GM12892 (cell line): ENCODE data around the gene SMNDC1.
A peak's percentile ranks its signal among the peaks of the same experiment; 100 is the strongest.

ENCODE experiments used
- DNase-seq: peaks from one replicate; pipeline ENCODE4 v3.0.0; 2011; ENCODE audit not compliant: insufficient read length
- FAIRE-seq: peaks from 2 replicates; lab custom pipeline; 2011; peaks lifted over from hg19 to GRCh38; lab: Jason Lieb, UNC
- POLR2A ChIP-seq: IDR thresholded peaks from 2 replicates; pipeline ENCODE4 v1.6.1; 2011; ENCODE audit warnings: low read depth, low read length, control low read depth
- POLR2AphosphoS5 ChIP-seq: IDR thresholded peaks from 2 replicates; pipeline ENCODE4 v1.6.1; 2011; ENCODE audit warnings: low read depth, low read length, control low read depth
- TAF1 ChIP-seq: IDR thresholded peaks from 2 replicates; pipeline ENCODE4 v1.6.1; 2011; ENCODE audit warnings: low read depth, mild to moderate bottlenecking, control low read depth, low read length, borderline replicate concordance

The SMNDC1 gene

DNA sequence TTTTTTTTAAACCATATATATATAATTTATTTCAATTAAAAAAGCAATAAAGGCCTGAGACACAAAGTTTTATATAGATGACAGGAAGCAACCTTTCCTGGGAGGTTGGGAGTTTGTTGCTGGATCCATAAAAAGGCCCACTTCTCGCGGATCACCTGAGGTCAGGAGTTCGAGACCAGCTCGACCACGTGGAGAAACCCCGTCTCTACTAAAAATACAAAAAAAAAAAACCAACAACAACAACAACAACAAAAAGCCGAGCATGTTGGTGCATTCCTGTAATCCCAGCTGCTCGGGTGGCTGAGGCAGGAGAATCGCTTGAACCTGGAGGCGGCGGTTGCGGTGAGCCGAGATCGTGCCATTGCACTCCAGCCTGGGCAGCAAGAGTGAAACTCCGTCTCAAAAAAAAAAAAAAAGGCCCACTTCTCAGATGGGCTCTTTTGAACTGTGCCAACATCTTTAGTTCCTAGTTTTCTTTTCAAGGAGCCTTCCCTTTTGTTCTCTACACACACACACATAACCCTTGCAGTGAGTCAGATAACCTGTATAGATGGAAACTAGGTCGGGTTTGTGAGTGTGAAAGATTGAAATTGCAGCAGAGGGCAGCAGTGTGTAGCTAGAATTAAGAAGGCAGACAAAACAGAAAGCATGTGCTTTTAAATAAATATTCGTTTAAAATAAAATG lies 1.2 kb upstream of the SMNDC1 start:
- TF ChIP-seq POLR2A (no peak), POLR2AphosphoS5 (no peak), TAF1 (no peak)
- FAIRE-seq (peak; percentile 85), DNase-seq (no peak)

- peak; percentile 46 for DNase-seq
- TF ChIP-seq POLR2AphosphoS5 (no peak), TAF1 (no peak)
- no peak for FAIRE-seq
These were observed 333 bp downstream of the SMNDC1 start for GRCh38 chr10:110304394-110304779.

DNA sequence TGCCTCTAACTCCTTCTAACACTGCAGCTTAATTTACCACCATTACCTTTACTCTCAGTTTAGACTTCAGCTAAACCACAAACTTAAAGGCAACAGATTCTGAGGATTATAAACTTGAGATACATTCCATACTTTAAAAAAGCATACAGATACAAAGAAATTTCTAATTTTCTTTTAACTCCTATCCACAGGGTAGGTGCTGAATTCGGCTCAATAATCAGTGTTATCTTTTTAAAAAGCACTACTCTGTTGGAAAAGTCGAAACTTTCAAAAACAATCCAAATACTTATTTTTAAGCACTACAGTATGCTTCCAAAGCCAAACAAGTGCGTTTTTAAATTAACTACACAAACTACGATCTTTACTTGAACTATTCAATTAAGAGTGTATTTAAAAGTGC lies 1.0 kb downstream of the SMNDC1 start:
- no peak for TF ChIP-seq POLR2AphosphoS5
- no peak for TF ChIP-seq POLR2A
- TF ChIP-seq TAF1, result no peak
- no peak for DNase-seq
- no peak for FAIRE-seq

GRCh38 chr10:110300486-110300986 lies 4.2 kb downstream of the SMNDC1 start:
- FAIRE-seq (peak; percentile 57), DNase-seq (no peak)
- TF ChIP-seq TAF1, result no peak
- no peak for TF ChIP-seq POLR2AphosphoS5
- TF ChIP-seq POLR2A, result no peak

- DNase-seq (no peak), FAIRE-seq (no peak)
- TF ChIP-seq POLR2AphosphoS5 (no peak), POLR2A (no peak), TAF1 (no peak)
These were observed 7.8 kb downstream of the SMNDC1 start for GRCh38 chr10:110296966-110297365.

GRCh38 chr10:110286841-110287240 lies 17.9 kb downstream of the SMNDC1 start:
- DNase-seq (no peak), FAIRE-seq (no peak)
- TF ChIP-seq POLR2AphosphoS5, result no peak
- TF ChIP-seq POLR2A, result no peak; the same call in 1 of the 2 replicates
- TF ChIP-seq TAF1, result no peak

- DNase-seq (no peak), FAIRE-seq (no peak)
- TF ChIP-seq TAF1, result no peak
- no peak for TF ChIP-seq POLR2A
- no peak for TF ChIP-seq POLR2AphosphoS5
These were observed 19.2 kb downstream of the SMNDC1 start for GRCh38 chr10:110285501-110285900.

DNA sequence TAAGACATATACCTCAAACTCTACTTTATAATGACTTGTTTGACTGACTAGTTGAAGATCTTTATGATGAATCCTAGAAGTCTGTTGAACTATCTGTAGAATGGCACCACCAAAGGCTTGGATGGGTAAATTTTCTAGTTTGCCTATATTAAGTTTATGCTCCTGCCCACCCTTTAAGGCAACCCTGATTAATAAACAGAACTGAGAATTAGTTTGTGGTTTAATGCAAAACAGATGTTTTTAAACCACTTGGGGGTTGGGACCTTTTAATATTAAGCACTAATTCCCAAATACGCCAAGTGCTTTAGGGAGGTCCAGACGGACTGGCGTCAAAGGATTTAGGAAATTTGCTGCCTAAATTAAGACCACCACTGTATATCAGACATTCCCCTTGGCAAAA lies 20.5 kb downstream of the SMNDC1 start:
- TF ChIP-seq POLR2AphosphoS5, result no peak
- no peak for TF ChIP-seq TAF1
- no peak for TF ChIP-seq POLR2A
- DNase-seq, result no peak
- FAIRE-seq, result no peak

DNA sequence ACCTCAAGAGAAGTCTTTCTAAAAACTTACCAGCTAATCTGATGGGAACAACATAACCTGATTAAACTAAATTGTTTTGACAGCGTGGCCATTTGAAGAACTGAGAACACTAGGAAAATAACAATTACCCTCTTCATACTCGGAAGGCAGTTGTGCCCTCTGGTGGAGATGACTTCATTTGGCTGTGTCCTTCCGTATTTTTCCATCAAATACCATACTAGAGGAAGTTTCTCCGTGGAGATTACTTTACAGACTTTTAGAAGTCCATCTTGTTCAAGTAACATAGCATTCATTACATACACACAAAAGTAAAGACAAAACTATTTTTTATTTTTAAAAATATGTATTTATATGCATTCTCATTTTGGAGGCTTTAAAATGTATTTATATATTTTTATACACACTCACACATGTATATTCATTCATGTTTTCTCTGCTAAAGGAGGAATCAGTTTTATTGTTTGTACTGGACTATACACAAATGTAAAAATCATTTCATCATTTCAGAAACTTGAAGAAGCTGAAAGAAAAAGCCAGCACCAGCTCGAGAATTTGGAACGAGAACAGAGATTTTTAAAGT lies 25.2 kb downstream of the SMNDC1 start:
- peak; percentile 81 for FAIRE-seq
- TF ChIP-seq POLR2A, result no peak
- TF ChIP-seq TAF1, result no peak
- no peak for TF ChIP-seq POLR2AphosphoS5
- no peak for DNase-seq

DNA sequence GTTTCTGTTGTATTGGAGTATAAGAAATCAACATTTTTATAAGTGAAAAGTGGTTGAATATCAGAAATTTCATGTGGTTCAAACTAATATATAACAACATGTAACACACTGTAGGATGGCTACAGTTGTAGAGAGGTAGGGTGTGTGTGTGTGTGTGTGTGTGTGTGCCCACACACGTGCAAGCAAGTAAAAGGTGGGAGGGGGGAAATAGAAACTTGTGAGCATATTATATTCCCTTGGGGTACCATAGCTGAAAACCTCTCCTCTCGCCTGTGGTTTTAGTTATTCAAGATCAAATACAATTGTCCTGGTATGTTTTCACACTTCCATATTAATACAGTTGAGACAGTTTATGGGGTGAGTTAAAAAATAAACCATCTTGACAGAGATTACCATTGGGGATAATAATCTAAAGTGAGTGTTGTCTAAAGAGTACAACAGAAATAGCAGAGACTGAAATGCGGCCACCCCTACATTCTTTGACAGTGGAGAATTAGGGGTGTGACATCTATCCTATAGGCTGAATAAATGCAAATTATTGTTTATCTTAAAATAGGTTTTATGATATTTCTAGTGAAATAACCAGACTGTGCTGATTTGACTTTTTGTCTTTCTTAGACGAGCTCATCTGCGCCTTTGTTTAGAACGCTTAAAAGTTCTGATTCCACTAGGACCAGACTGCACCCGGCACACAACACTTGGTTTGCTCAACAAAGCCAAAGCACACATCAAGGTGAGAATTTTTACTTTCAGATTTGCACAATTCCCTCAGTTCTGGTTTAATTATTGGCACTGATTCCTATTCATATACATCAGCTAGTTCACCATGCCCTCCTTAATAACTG lies 25.9 kb downstream of the SMNDC1 start:
- DNase-seq (no peak), FAIRE-seq (peak; percentile 62)
- no peak for TF ChIP-seq POLR2AphosphoS5

DNA sequence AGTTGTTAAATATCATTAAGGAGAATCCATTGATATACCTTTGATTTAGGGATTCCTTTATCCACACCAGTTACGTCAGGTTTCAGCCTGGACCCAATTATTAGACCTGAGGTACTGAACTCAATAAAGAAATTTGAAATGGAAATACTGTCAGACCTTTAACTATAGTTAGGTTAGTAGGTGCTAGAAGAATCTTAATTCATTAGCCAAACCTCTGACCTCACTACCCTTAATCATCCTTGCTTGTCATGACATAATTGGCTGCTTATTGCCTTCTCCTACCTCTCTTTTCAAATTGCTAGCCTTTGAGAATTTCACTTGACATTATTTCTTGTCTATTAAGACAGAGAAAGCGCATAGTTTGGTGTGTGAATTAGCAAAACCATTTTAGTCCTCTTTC lies 27.1 kb downstream of the SMNDC1 start:
- DNase-seq, result no peak
- TF ChIP-seq POLR2AphosphoS5 (no peak), TAF1 (no peak)
- no peak for FAIRE-seq

DNA sequence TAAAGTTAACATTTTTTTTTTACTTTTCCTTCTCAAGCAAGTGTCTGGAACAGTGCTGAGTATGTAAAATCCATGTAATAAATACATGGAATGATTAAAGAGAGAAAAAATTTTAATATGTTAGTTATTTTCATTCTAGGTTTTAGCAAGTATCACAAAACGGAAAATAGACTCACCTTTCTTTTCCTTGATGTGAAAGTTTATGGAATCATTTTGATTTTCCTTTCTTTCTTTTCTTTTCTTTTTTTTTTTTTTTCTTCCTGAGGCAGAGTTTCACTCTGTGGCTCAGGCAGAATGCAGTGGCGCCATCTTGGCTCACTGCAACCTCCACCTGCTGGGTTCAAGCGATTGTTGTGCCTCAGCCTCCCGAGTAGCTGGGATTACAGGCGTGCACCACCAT lies 28.1 kb downstream of the SMNDC1 start:
- FAIRE-seq, result no peak
- DNase-seq, result no peak
- TF ChIP-seq POLR2AphosphoS5, result no peak
- no peak for TF ChIP-seq TAF1
- TF ChIP-seq POLR2A, result no peak
